Measurements from ENCODE around the gene GPRC5C. TPM values are rescaled to one million over a fixed set of nuclear protein-coding genes. Genes with fewer than 3 reads are reported as not detected.

The GPRC5C gene
- total RNA-seq, 1 donor, result 2.9 TPM

GRCh38 chr17:74426551-74427047 is 5.3 kb upstream of the GPRC5C start:
- Histone ChIP-seq H3K27ac (ENCODE audit: low read depth, low read length) (no peak overlapping the region), H3K4me1 (ENCODE audit: insufficient read depth, low read length) (no peaks in the 10 kb centered on the region), H3K36me3 (ENCODE audit: insufficient read depth, low read length) (no peaks in the 10 kb centered on the region), H3K9me3 (ENCODE audit: low read depth, low read length) (no peaks in the 10 kb centered on the region), H3K4me3 (ENCODE audit: insufficient read depth, low read length) (no peak overlapping the region), H3K27me3 (ENCODE audit: insufficient read depth, low read length) (peaks cover 19% of the 10 kb centered on the region), H3K79me2 (ENCODE audit: insufficient read depth, low read length) (no peaks in the 10 kb centered on the region), H4K20me1 (ENCODE audit: insufficient read depth, low read length) (no peaks in the 10 kb centered on the region), H3K4me2 (ENCODE audit: insufficient read depth, low read length) (no peak overlapping the region), H2AFZ (ENCODE audit: low read length) (no peak overlapping the region)
- peak; percentile 88 for DNase-seq (ENCODE audit: insufficient read length, low spot score, missing footprints)
- TF ChIP-seq CTCF (IDR thresholded peaks at IDR 0.05; ENCODE audit: extremely low read depth, low read depth, low read length), result no peak

- no peaks in the 10 kb centered on the region for H3K79me2 ChIP-seq (ENCODE audit: insufficient read depth, low read length)
- no peak overlapping the region for H3K27ac ChIP-seq (ENCODE audit: low read depth, low read length)
These were observed 4.7 kb upstream of the GPRC5C start for GRCh38 chr17:74427048-74427762.

GRCh38 chr17:74427763-74428153 is 4.1 kb upstream of the GPRC5C start:
- DNase-seq (ENCODE audit: insufficient read length, low spot score, missing footprints), result peak; percentile 49
- Histone ChIP-seq H3K4me3 (ENCODE audit: insufficient read depth, low read length) (no peak overlapping the region), H2AFZ (ENCODE audit: low read length) (no peak overlapping the region), H3K4me1 (ENCODE audit: insufficient read depth, low read length) (no peaks in the 10 kb centered on the region), H3K36me3 (ENCODE audit: insufficient read depth, low read length) (no peaks in the 10 kb centered on the region), H3K27me3 (ENCODE audit: insufficient read depth, low read length) (peaks cover 26% of the 10 kb centered on the region), H3K4me2 (ENCODE audit: insufficient read depth, low read length) (no peak overlapping the region), H4K20me1 (ENCODE audit: insufficient read depth, low read length) (no peaks in the 10 kb centered on the region), H3K9me3 (ENCODE audit: low read depth, low read length) (no peaks in the 10 kb centered on the region), H3K79me2 (ENCODE audit: insufficient read depth, low read length) (no peaks in the 10 kb centered on the region), H3K27ac (ENCODE audit: low read depth, low read length) (no peak overlapping the region)
- TF ChIP-seq CTCF (IDR thresholded peaks at IDR 0.05; ENCODE audit: extremely low read depth, low read depth, low read length), result no peak

More at GRCh38 chr17:74427048-74427762, 4.7 kb upstream of the GPRC5C start:
- DNase-seq (ENCODE audit: insufficient read length, low spot score, missing footprints), result peak; percentile 49
- Histone ChIP-seq H3K4me1 (ENCODE audit: insufficient read depth, low read length) (no peaks in the 10 kb centered on the region), H3K4me2 (ENCODE audit: insufficient read depth, low read length) (no peak overlapping the region), H4K20me1 (ENCODE audit: insufficient read depth, low read length) (no peaks in the 10 kb centered on the region), H3K27me3 (ENCODE audit: insufficient read depth, low read length) (peaks cover 24% of the 10 kb centered on the region), H3K4me3 (ENCODE audit: insufficient read depth, low read length) (no peak overlapping the region), H2AFZ (ENCODE audit: low read length) (no peak overlapping the region), H3K9me3 (ENCODE audit: low read depth, low read length) (no peaks in the 10 kb centered on the region), H3K36me3 (ENCODE audit: insufficient read depth, low read length) (no peaks in the 10 kb centered on the region)
- TF ChIP-seq CTCF (IDR thresholded peaks at IDR 0.05; ENCODE audit: extremely low read depth, low read depth, low read length), result no peak

GRCh38 chr17:74429604-74430384 is 2.1 kb upstream of the GPRC5C start:
- Histone ChIP-seq H3K79me2 (ENCODE audit: insufficient read depth, low read length) (no peaks in the 10 kb centered on the region), H4K20me1 (ENCODE audit: insufficient read depth, low read length) (no peaks in the 10 kb centered on the region), H3K27me3 (ENCODE audit: insufficient read depth, low read length) (peaks cover 35% of the 10 kb centered on the region), H2AFZ (ENCODE audit: low read length) (no peak overlapping the region), H3K4me3 (ENCODE audit: insufficient read depth, low read length) (no peak overlapping the region), H3K4me1 (ENCODE audit: insufficient read depth, low read length) (no peaks in the 10 kb centered on the region), H3K36me3 (ENCODE audit: insufficient read depth, low read length) (no peaks in the 10 kb centered on the region), H3K27ac (ENCODE audit: low read depth, low read length) (no peak overlapping the region), H3K4me2 (ENCODE audit: insufficient read depth, low read length) (peak overlapping the region; percentile 53), H3K9me3 (ENCODE audit: low read depth, low read length) (no peaks in the 10 kb centered on the region)
- no peak for TF ChIP-seq CTCF (IDR thresholded peaks at IDR 0.05; ENCODE audit: extremely low read depth, low read depth, low read length)
- peak; percentile 85 for DNase-seq (ENCODE audit: insufficient read length, low spot score, missing footprints)
